GM18951 (cell line): ENCODE measurements around the gene LRRC71.

Experiments
- POLR2A ChIP-seq: IDR thresholded peaks from 4 replicates; pipeline ENCODE4 v1.6.1; 2011; ENCODE audit warnings: mild to moderate bottlenecking; ENCODE audit not compliant: insufficient read length, insufficient read depth; ENCODE audit errors: extremely low read depth
- in situ Hi-C: fragments of 300-500 bp; cut with MboI; formaldehyde crosslinking; loops from one replicate; pipeline ENCODE4 v1.12.0; 2022; ENCODE audit warnings: low sequenced_read_pairs, mixed read lengths, inconsistent platforms; ENCODE audit not compliant: unreplicated experiment

The LRRC71 gene

GRCh38 chr1:156905176-156905575, 15.3 kb upstream of the LRRC71 start:
- TF ChIP-seq POLR2A, result no peak
- in situ Hi-C loops, result no loop called here

- in situ Hi-C loops, result no loop called here
- TF ChIP-seq POLR2A, result no peak
Measured at GRCh38 chr1:156905651-156906050, 14.8 kb upstream of the LRRC71 start.

GRCh38 chr1:156906206-156906906, 14.1 kb upstream of the LRRC71 start:
- TF ChIP-seq POLR2A, result no peak
- in situ Hi-C loops, result no loop called here

- in situ Hi-C loops, result no loop called here
- no peak for TF ChIP-seq POLR2A
Measured at GRCh38 chr1:156908541-156908940, 11.9 kb upstream of the LRRC71 start.

GRCh38 chr1:156908955-156909354, 11.5 kb upstream of the LRRC71 start:
- in situ Hi-C loops, result no loop called here
- TF ChIP-seq POLR2A, result no peak

GRCh38 chr1:156909671-156910070, 10.8 kb upstream of the LRRC71 start:
- no peak for TF ChIP-seq POLR2A
- in situ Hi-C loops, result no loop called here

GRCh38 chr1:156910309-156910782, 10.1 kb upstream of the LRRC71 start:
- in situ Hi-C loops, result no loop called here

GRCh38 chr1:156911577-156912298, 8.7 kb upstream of the LRRC71 start:
- TF ChIP-seq POLR2A, result no peak
- in situ Hi-C loops, result no loop called here

More at GRCh38 chr1:156910309-156910782, 10.1 kb upstream of the LRRC71 start:
- TF ChIP-seq POLR2A, result no peak

GRCh38 chr1:156912310-156912709, 8.1 kb upstream of the LRRC71 start:
- in situ Hi-C loops, result no loop called here

GRCh38 chr1:156912861-156913808, 7.3 kb upstream of the LRRC71 start:
- in situ Hi-C loops, result no loop called here
- TF ChIP-seq POLR2A, result no peak

More at GRCh38 chr1:156912310-156912709, 8.1 kb upstream of the LRRC71 start:
- no peak for TF ChIP-seq POLR2A

GRCh38 chr1:156913809-156914387, 6.5 kb upstream of the LRRC71 start:
- in situ Hi-C loops, result no loop called here

GRCh38 chr1:156914440-156914856, 6.0 kb upstream of the LRRC71 start:
- TF ChIP-seq POLR2A, result no peak
- in situ Hi-C loops, result no loop called here

More at GRCh38 chr1:156913809-156914387, 6.5 kb upstream of the LRRC71 start:
- no peak for TF ChIP-seq POLR2A
